ENCODE results near the gene FUT4. TPM values are rescaled to one million over a fixed set of nuclear protein-coding genes. Genes with fewer than 3 reads are reported as not detected.

The FUT4 gene
- total RNA-seq, 2 donors from 2014 or later: 14.1 to 23.4 TPM

GRCh38 chr11:94590352-94591041, 46.8 kb downstream of the FUT4 start:
- Histone ChIP-seq H3K4me1 (ENCODE audit: control insufficient read depth in 1 of 2, low read depth in 2 of 2) (no peaks in the 10 kb centered on the region), H3K9me3 (no peaks in the 10 kb centered on the region), H3K4me3 (no peak overlapping the region), H3K27me3 (replicated peaks; ENCODE audit: insufficient read depth) (no peaks in the 10 kb centered on the region), H3K36me3 (peaks cover 9% of the 10 kb centered on the region), H3K27ac (no peak overlapping the region)
- no peak for DNase-seq (ENCODE audit: low spot score)
- no peak for TF ChIP-seq CTCF (IDR thresholded peaks at IDR 0.05)
- no peak for ATAC-seq (ENCODE audit: insufficient number of reproducible peaks, low FRiP score, low read depth)

- Histone ChIP-seq H3K36me3 (peaks cover 9% of the 10 kb centered on the region), H3K4me1 (ENCODE audit: control insufficient read depth in 1 of 2, low read depth in 2 of 2) (peaks cover 0 to 6% of the 10 kb centered on the region in 2 donors), H3K27me3 (replicated peaks; ENCODE audit: insufficient read depth) (no peaks in the 10 kb centered on the region), H3K27ac (no peak overlapping the region), H3K4me3 (no peak overlapping the region), H3K9me3 (no peaks in the 10 kb centered on the region)
- ATAC-seq (ENCODE audit: insufficient number of reproducible peaks, low FRiP score, low read depth): no peak
- TF ChIP-seq CTCF (IDR thresholded peaks at IDR 0.05): no peak
- DNase-seq (ENCODE audit: low spot score): no peak
Observed at GRCh38 chr11:94593030-94593429, 49.3 kb downstream of the FUT4 start.

GRCh38 chr11:94595076-94595475, 51.4 kb downstream of the FUT4 start:
- no peak overlapping the region for H3K4me3 ChIP-seq
- no peak for TF ChIP-seq CTCF (IDR thresholded peaks at IDR 0.05)
- DNase-seq (ENCODE audit: low spot score) (no peak), ATAC-seq (ENCODE audit: insufficient number of reproducible peaks, low FRiP score, low read depth) (no peak)
- no peak overlapping the region for H3K27ac ChIP-seq
- H3K36me3 ChIP-seq: peaks cover 6% of the 10 kb centered on the region
- H3K4me1 ChIP-seq (ENCODE audit: control insufficient read depth in 1 of 2, low read depth in 2 of 2): peaks cover 0 to 6% of the 10 kb centered on the region in 2 donors
- no peaks in the 10 kb centered on the region for H3K9me3 ChIP-seq
- H3K27me3 ChIP-seq (replicated peaks; ENCODE audit: insufficient read depth): no peaks in the 10 kb centered on the region

- DNase-seq (ENCODE audit: low spot score): no peak
- no peaks in the 10 kb centered on the region for H3K27me3 ChIP-seq (replicated peaks; ENCODE audit: insufficient read depth)
Observed at GRCh38 chr11:94597896-94598295, 54.2 kb downstream of the FUT4 start.

More at GRCh38 chr11:94597896-94598295, 54.2 kb downstream of the FUT4 start:
- ATAC-seq (ENCODE audit: insufficient number of reproducible peaks, low FRiP score, low read depth): no peak
- TF ChIP-seq CTCF (IDR thresholded peaks at IDR 0.05): no peak
- Histone ChIP-seq H3K4me1 (ENCODE audit: control insufficient read depth in 1 of 2, low read depth in 2 of 2) (peaks cover 0 to 6% of the 10 kb centered on the region in 2 donors), H3K4me3 (no peak overlapping the region), H3K27ac (no peak overlapping the region), H3K36me3 (peaks cover 6% of the 10 kb centered on the region), H3K9me3 (no peaks in the 10 kb centered on the region)

Other genes with a start within 250 kb of the FUT4 start
- gene IZUMO1R, start 239.3 kb upstream of the FUT4 start, total RNA-seq: not detected
- under 1 TPM in 1 of 2 donors, not detected in 1; 0.27 TPM for gene GPR83, start 142.5 kb upstream of the FUT4 start, total RNA-seq
- gene MRE11, start 50.1 kb upstream of the FUT4 start, total RNA-seq: 10 to 100 TPM in 1 of 2 donors, 1 to 10 TPM in 1; 7.9 to 12.6 TPM
- gene ANKRD49, start 49.9 kb upstream of the FUT4 start, total RNA-seq: 10 to 100 TPM; 18.8 to 20.8 TPM
- not detected for gene C11orf97, start 31.5 kb upstream of the FUT4 start, total RNA-seq
- 10 to 100 TPM; 11.5 to 13.5 TPM for gene PIWIL4, start 23.4 kb downstream of the FUT4 start, total RNA-seq
- gene AMOTL1, start 224.4 kb downstream of the FUT4 start, total RNA-seq: 10 to 100 TPM; 64.2 to 89.5 TPM